ENCODE data around the gene SYT14. TPM values are rescaled to one million over a fixed set of nuclear protein-coding genes. Genes with fewer than 3 reads are reported as not detected.
"Not testable (repeated sequence)": the region's sequence is repeated elsewhere in the genome, so short reads cannot be mapped to it uniquely, and the experiment has no call there.

The SYT14 gene
- not detected for total RNA-seq
- long read RNA-seq, result 0 reads

GRCh38 chr1:209937996-209938959 is at the start of gene SYT14:
TSS of gene SYT14 (plus strand) at chr1:209938217. CDS start at chr1:209938265, 48 bp downstream.
- intact Hi-C loops (cut with DNase I), result no loop called here
- ATAC-seq, result no peak
- DNase-seq (ENCODE audit: missing footprints), result no peak

DNA sequence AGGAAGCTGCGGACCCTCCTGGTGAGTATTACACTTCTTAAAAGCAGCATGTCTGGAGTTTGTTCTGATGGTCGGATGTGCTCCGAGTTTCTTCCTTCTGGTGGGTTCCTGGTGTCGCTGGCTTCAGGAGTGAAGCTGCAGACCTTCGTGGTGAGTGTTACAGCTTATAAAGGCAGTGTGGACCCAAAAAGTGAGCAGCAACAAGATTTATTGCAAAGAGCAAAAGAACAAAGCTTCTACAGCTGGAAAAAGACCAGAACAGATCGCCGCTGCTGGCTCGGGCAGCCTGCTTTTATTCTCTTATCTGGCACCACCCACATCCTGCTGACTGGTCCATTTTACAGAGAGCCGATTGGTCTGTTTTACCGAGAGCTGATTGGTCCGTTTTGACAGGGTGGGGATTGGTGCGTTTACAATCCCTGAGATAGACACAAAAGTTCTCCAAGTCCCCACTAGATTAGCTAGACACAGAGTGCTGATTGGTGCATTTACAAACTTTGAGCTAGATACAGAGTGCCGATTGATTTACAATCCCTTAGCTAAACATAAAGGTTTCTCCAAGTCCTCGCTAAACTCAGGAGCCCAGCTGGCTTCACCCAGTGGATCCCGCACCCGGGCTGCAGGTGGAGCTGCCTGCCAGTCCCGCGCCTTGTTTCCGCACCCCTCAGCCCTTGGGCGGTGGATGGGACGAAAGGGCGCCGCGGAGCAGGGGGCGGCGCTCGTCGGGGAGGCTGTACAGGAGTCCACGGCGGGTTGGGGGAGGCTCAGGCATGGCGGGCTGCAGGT is 49.5 kb upstream of the SYT14 start:
- ATAC-seq; intact Hi-C loops (cut with DNase I); DNase-seq (ENCODE audit: missing footprints): not testable (repeated sequence)

DNA sequence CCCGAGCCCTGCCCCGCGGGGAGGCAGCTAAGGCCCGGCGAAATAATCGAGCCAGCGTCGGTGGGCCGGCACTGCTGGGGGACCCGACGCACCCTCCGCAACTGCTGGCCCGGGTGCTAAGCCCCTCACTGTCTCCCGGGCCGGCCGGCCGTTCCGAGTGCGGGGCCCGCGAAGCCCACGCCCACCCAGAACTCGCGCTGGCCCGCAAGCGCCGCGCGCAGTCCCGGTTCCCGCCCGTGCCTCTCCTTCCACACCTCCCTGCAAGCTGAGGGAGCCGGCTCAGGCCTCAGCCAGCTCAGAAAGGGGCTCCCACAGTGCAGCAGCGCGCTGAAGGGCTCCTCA is 49.0 kb upstream of the SYT14 start:
- intact Hi-C loops (cut with DNase I), result no loop called here
- ATAC-seq, result no peak
- DNase-seq (ENCODE audit: missing footprints), result no peak

DNA sequence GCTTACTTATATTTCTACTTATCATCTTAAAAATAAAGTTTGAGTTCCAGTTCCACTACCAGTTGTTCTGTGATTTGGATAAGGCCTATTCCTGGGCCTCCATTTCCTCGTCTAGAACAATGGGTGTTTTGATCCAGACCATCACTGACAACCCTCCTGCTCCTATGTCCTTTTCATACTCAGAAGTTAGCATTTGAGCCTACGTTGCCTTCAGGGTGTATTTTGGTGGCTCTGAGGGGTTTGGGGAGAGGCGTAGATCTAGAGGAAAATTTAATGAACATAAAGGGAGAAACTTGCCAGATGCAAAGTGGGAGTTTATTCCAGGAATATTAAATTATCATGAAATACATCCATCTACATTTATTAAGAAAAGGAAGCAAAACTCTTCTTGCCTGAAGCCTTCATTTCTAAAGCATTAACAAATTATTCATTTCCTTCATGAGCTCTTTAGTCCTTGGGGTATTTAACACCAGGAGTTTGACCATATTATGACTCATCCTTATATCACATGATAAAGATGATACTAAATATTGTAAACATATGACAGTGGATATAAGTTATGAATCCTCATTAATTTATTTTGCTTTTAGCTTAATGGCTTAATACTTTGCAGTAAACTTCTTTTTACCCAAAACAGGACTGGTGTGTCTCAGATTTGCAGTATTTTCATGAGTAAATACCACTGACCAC is 47.2 kb upstream of the SYT14 start:
- DNase-seq (ENCODE audit: missing footprints), result no peak
- intact Hi-C loops (cut with DNase I), result no loop called here
- no peak for ATAC-seq

GRCh38 chr1:209893751-209894150 is 44.3 kb upstream of the SYT14 start:
- DNase-seq (ENCODE audit: missing footprints) (no peak), ATAC-seq (no peak)
- intact Hi-C loops (cut with DNase I), result no loop called here

- intact Hi-C loops (cut with DNase I), result no loop called here
- ATAC-seq (no peak), DNase-seq (ENCODE audit: missing footprints) (no peak)
These were observed 42.3 kb upstream of the SYT14 start for GRCh38 chr1:209895709-209896108.

DNA sequence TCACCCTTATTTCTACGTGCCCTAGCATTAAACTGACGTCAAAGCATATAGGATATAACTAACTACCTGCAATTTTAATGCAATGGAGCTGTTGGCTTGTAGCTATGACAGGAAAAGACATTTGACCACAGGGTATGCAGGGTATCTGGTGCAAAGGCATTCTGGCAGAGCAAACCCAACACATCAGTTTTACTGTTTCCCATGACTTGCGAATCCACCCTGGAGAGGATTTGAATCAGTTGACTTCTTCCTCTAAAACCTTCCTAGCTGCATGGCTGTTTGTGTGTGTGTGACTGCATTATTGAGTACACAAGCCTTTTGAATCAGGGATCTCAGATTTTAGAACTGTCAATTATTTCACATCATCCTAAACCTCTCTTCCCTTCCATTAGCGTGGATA is 41.7 kb upstream of the SYT14 start:
- no peak for ATAC-seq
- intact Hi-C loops (cut with DNase I), result no loop called here
- DNase-seq (ENCODE audit: missing footprints), result no peak

GRCh38 chr1:209898271-209898670 is 39.7 kb upstream of the SYT14 start:
- ATAC-seq; DNase-seq (ENCODE audit: missing footprints); intact Hi-C loops (cut with DNase I): not testable (repeated sequence)

GRCh38 chr1:209898851-209899250 is 39.2 kb upstream of the SYT14 start:
- ATAC-seq; intact Hi-C loops (cut with DNase I); DNase-seq (ENCODE audit: missing footprints): not testable (repeated sequence)

DNA sequence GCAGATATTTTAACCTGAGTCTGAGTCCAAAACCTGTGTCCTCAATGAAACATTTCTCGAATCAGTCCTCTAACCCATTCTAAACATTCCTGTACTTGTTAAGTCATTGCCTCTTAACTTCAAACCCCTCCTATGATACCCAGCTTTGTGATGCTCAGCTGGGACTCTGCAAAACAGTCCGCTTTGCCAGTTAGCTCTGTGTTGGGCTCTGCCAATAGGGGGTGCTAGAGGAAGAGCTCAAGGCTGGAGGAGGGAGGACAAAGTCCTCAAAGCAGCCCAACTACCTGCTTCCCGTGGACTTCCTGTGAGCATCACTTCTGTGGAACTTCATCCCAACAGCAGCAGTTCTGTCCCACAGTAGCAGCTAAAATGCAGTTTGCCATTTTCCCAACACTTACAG is 38.1 kb upstream of the SYT14 start:
- DNase-seq (ENCODE audit: missing footprints) (no peak), ATAC-seq (no peak)
- intact Hi-C loops (cut with DNase I), result no loop called here

- intact Hi-C loops (cut with DNase I), result no loop called here
- no peak for DNase-seq (ENCODE audit: missing footprints)
- ATAC-seq, result no peak
These were observed 37.3 kb upstream of the SYT14 start for GRCh38 chr1:209900734-209901133.

DNA sequence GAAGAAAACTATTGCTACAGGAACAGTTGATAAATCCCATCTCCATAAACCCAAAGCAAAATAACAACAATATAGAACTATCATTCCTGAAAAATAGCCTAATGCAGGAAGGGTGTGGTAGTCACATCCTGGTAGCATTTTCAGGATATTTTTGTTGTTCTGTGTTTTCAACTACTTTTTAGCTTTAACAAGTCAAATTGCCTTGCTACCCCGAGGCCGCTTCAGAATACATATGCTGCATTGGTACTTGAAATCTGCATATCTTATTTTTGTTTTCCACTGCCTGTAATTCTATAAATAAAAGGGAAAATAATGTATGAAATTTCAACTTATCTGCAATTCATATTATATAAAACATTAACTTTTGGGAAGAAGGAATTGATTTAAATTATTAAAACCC is 36.8 kb upstream of the SYT14 start:
- no peak for DNase-seq (ENCODE audit: missing footprints)
- ATAC-seq, result no peak
- intact Hi-C loops (cut with DNase I), result no loop called here

- ATAC-seq; intact Hi-C loops (cut with DNase I); DNase-seq (ENCODE audit: missing footprints): not testable (repeated sequence)
These were observed 33.2 kb upstream of the SYT14 start for GRCh38 chr1:209904774-209905173.

DNA sequence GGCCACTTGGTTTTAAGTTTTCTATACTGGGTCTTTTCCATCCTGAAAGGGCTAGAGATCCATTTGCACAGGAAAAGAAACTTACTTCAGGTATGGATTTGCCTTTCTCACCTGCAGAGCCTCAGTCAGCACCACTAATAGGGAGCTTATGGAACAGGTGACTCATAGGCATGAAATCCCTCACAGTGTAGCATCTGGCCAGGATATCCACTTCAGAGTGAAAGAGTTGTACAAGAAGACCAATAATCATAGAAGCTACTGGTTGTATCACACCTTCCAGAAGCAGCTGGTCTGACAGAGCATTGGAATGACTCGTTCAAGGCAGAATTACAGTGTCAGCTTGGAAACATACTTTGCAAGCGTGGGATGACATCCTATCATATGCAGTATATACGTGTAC is 26.3 kb upstream of the SYT14 start:
- intact Hi-C loops (cut with DNase I), result no loop called here
- no peak for DNase-seq (ENCODE audit: missing footprints)
- ATAC-seq, result no peak

DNA sequence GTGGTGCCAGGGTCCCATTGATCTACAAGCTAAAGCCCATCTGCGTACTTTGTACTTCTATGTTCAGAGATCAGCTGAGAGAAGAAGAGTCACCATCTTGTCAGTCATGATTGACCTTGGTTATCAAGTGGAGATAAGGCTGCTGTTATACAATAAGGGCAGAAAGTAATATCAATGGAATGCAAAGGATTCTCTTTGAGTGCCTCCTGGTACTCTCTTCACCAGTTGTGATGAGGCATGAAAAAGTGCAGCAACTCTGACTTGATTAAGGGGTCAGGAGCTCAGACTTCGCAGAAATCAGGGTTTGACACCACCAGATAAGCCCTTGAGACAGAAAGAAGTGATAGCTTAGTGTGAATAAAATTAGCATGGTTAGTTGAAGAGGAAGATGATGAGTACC is 25.7 kb upstream of the SYT14 start:
- DNase-seq (ENCODE audit: missing footprints), result no peak
- intact Hi-C loops (cut with DNase I), result no loop called here
- no peak for ATAC-seq

GRCh38 chr1:209919637-209920036 is 18.4 kb upstream of the SYT14 start:
- ATAC-seq; intact Hi-C loops (cut with DNase I); DNase-seq (ENCODE audit: missing footprints): not testable (repeated sequence)

- no peak for ATAC-seq
- DNase-seq (ENCODE audit: missing footprints), result no peak
- intact Hi-C loops (cut with DNase I), result no loop called here
These were observed 17.2 kb upstream of the SYT14 start for GRCh38 chr1:209920844-209921243.

DNA sequence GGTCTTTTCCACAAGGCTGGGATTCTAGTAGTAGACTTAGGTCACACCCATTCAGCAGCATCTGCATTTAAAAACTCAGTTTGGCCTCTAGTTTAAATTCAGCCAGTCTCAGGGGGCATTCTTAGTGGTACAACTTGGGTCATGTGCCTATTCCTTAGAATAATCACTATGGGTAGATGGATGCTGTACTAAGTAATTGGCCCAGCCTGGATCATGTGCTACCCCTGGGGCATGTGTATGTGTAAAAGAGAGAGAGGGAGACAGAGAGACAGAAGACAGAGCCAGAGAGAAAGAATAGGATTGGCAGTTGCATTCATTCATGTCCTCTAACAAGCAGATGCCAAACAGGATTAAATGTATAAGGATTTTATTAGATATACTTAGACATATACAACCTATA is 13.6 kb upstream of the SYT14 start:
- intact Hi-C loops (cut with DNase I), result no loop called here
- no peak for DNase-seq (ENCODE audit: missing footprints)
- no peak for ATAC-seq

DNA sequence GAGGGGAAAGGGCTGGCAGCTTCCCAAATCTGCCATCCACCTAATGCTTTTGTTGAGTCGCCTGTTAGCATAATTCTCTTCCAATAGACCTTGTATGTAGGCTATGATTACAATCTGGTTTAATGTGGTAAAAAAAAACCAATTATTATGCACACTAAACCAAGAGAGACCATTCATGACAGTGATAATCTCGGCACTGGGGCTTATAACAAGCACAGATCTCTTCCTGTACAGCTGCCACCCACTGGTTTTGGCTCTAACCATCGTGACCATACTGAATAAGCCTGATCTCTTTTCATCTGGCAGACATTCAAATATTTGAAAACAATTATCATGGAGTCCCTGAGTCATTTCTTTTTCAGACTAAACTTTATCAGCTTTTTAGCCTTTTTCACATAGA is 12.0 kb upstream of the SYT14 start:
- intact Hi-C loops (cut with DNase I), result no loop called here
- ATAC-seq (no peak), DNase-seq (ENCODE audit: missing footprints) (no peak)

All from Right ventricle myocardium inferior (tissue), 1 donor.